KOPT-K1 (cell line): Measurements from ENCODE around the gene PLCD1.
"Not testable (repeated sequence)": the region's sequence is repeated elsewhere in the genome, so short reads cannot be mapped to it uniquely, and the experiment has no call there.

ENCODE experiments used
- H3K27ac ChIP-seq: fragments of 200-600 bp; sonication (generic); 2 replicates; pipeline ENCODE4 v1.5.1; 2016; ENCODE audit warnings: antibody characterized with exemption, mild to moderate bottlenecking, low read depth, low read length; ENCODE audit not compliant: poor library complexity, severe bottlenecking
- H3K36me3 ChIP-seq: fragments of 200-600 bp; sonication (generic); 2 replicates; pipeline ENCODE4 v1.5.1; 2017; ENCODE audit warnings: antibody characterized with exemption, mild to moderate bottlenecking, low read length, moderate library complexity; ENCODE audit not compliant: insufficient read depth
- H3K9me3 ChIP-seq: fragments of 200-600 bp; sonication (generic); 2 replicates; pipeline ENCODE4 v1.5.1; 2017; ENCODE audit warnings: antibody characterized with exemption, low read length, mild to moderate bottlenecking; ENCODE audit not compliant: insufficient read depth, poor library complexity, severe bottlenecking

PLCD1 gene

GRCh38 chr3:37991823-37992222 is 37.6 kb downstream of the PLCD1 start:
- Histone ChIP-seq H3K27ac (no peak overlapping the region), H3K9me3 (no peaks in the 10 kb centered on the region), H3K36me3 (peaks cover 13% of the 10 kb centered on the region)

- Histone ChIP-seq H3K36me3 (peaks cover 6% of the 10 kb centered on the region), H3K27ac (no peak overlapping the region), H3K9me3 (no peaks in the 10 kb centered on the region)
These were observed 38.3 kb downstream of the PLCD1 start for GRCh38 chr3:37991109-37991508.

GRCh38 chr3:37990527-37990926 is 38.9 kb downstream of the PLCD1 start, which contains the start of gene VILL:
TSS of gene VILL (plus strand) at chr3:37990786. CDS start at chr3:37993673, 2,887 bp downstream.
- H3K9me3 ChIP-seq = no peaks in the 10 kb centered on the region
- H3K27ac ChIP-seq = no peak within 1 kb of the TSS
- H3K36me3 ChIP-seq = no peaks in the 10 kb centered on the region

- Histone ChIP-seq H3K9me3 (no peaks in the 10 kb centered on the region), H3K27ac (no peak overlapping the region), H3K36me3 (0 out of 2 replicates have a peak, but pooled peaks cover under 1% of the 10 kb centered on the region)
These were observed 39.5 kb downstream of the PLCD1 start for GRCh38 chr3:37989821-37990480.

GRCh38 chr3:37988931-37989525 is 40.4 kb downstream of the PLCD1 start:
- Histone ChIP-seq H3K9me3 (no peaks in the 10 kb centered on the region), H3K36me3 (0 out of 2 replicates have a peak, but pooled peaks cover 6% of the 10 kb centered on the region), H3K27ac (no peak overlapping the region)

- not testable (repeated sequence) for H3K27ac ChIP-seq, H3K9me3 ChIP-seq, H3K36me3 ChIP-seq
These were observed 41.1 kb downstream of the PLCD1 start for GRCh38 chr3:37988376-37988775.

GRCh38 chr3:37987751-37988179 is 41.7 kb downstream of the PLCD1 start:
- no peaks in the 10 kb centered on the region for H3K9me3 ChIP-seq
- H3K27ac ChIP-seq = no peak overlapping the region

GRCh38 chr3:37987315-37987697 is 42.1 kb downstream of the PLCD1 start:
- H3K9me3 ChIP-seq = no peaks in the 10 kb centered on the region
- no peak overlapping the region for H3K27ac ChIP-seq
- H3K36me3 ChIP-seq = 0 out of 2 replicates have a peak, but pooled peaks cover 6% of the 10 kb centered on the region

More at GRCh38 chr3:37987751-37988179, 41.7 kb downstream of the PLCD1 start:
- 0 out of 2 replicates have a peak, but pooled peaks cover 6% of the 10 kb centered on the region for H3K36me3 ChIP-seq

GRCh38 chr3:37986479-37987314 is 42.7 kb downstream of the PLCD1 start:
- no peaks in the 10 kb centered on the region for H3K9me3 ChIP-seq
- H3K27ac ChIP-seq = no peak overlapping the region
- 0 out of 2 replicates have a peak, but pooled peaks cover 6% of the 10 kb centered on the region for H3K36me3 ChIP-seq

- Histone ChIP-seq H3K27ac (no peak overlapping the region), H3K36me3 (0 out of 2 replicates have a peak, but pooled peaks cover 12% of the 10 kb centered on the region), H3K9me3 (no peaks in the 10 kb centered on the region)
These were observed 43.7 kb downstream of the PLCD1 start for GRCh38 chr3:37985637-37986320.

- Histone ChIP-seq H3K36me3 (peaks cover 20% of the 10 kb centered on the region; the same call in 1 of the 2 replicates), H3K9me3 (no peaks in the 10 kb centered on the region), H3K27ac (no peak overlapping the region)
These were observed 44.8 kb downstream of the PLCD1 start for GRCh38 chr3:37984596-37984995.

- peaks cover 20% of the 10 kb centered on the region; the same call in 1 of the 2 replicates for H3K36me3 ChIP-seq
- no peak overlapping the region for H3K27ac ChIP-seq
- no peaks in the 10 kb centered on the region for H3K9me3 ChIP-seq
These were observed 45.4 kb downstream of the PLCD1 start for GRCh38 chr3:37984051-37984450.

- Histone ChIP-seq H3K36me3 (peaks cover 20% of the 10 kb centered on the region; the same call in 1 of the 2 replicates), H3K27ac (no peak overlapping the region), H3K9me3 (no peaks in the 10 kb centered on the region)
These were observed 47.1 kb downstream of the PLCD1 start for GRCh38 chr3:37982331-37982730.

GRCh38 chr3:37981348-37981664 is 48.1 kb downstream of the PLCD1 start:
- Histone ChIP-seq H3K36me3 (peaks cover 20% of the 10 kb centered on the region), H3K27ac (no peak overlapping the region), H3K9me3 (no peaks in the 10 kb centered on the region)
